Measurements from ENCODE around the gene METTL21C.

METTL21C gene

GRCh38 chr13:102680842-102681740 lies 13.8 kb downstream of the METTL21C start:
- TF ChIP-seq EP300 (IDR thresholded peaks at IDR 0.05; ENCODE audit: borderline replicate concordance) (no peak), YY1 (IDR thresholded peaks at IDR 0.05; ENCODE audit: low read depth) (no peak), RAD21 (IDR thresholded peaks at IDR 0.05; ENCODE audit: low read depth) (no peak)

GRCh38 chr13:102680133-102680717 lies 14.6 kb downstream of the METTL21C start:
- TF ChIP-seq MAX (IDR thresholded peaks at IDR 0.05) (no peak), YY1 (IDR thresholded peaks at IDR 0.05; ENCODE audit: low read depth) (no peak), CREB1 (IDR thresholded peaks at IDR 0.05; ENCODE audit: low read depth) (no peak), CEBPB (IDR thresholded peaks at IDR 0.05) (no peak), ZBTB7A (IDR thresholded peaks at IDR 0.05; ENCODE audit: low read depth) (no peak), TEAD4 (IDR thresholded peaks at IDR 0.05) (no peak), REST (IDR thresholded peaks at IDR 0.05; ENCODE audit: low read depth) (no peak), FOXM1 (IDR thresholded peaks at IDR 0.05; ENCODE audit: borderline replicate concordance, low read depth) (no peak), NFIC (IDR thresholded peaks at IDR 0.05) (no peak), RAD21 (IDR thresholded peaks at IDR 0.05; ENCODE audit: low read depth) (no peak), TCF12 (IDR thresholded peaks at IDR 0.05; ENCODE audit: low read depth) (no peak)

GRCh38 chr13:102679449-102680132 lies 15.3 kb downstream of the METTL21C start:
- TF ChIP-seq NFIC (IDR thresholded peaks at IDR 0.05) (peak; percentile 19; the same call in 1 of the 2 replicates), TEAD4 (IDR thresholded peaks at IDR 0.05) (no peak)

GRCh38 chr13:102678339-102679107 lies 16.3 kb downstream of the METTL21C start:
- TF ChIP-seq YY1 (IDR thresholded peaks at IDR 0.05; ENCODE audit: low read depth) (no peak), NFIC (IDR thresholded peaks at IDR 0.05) (peak; percentile 45; the same call in 1 of the 2 replicates)

- TF ChIP-seq TCF12 (IDR thresholded peaks at IDR 0.05; ENCODE audit: low read depth): no peak
- TF ChIP-seq EP300 (IDR thresholded peaks at IDR 0.05; ENCODE audit: borderline replicate concordance): no peak
- no peak for TF ChIP-seq TAF1 (IDR thresholded peaks at IDR 0.05; ENCODE audit: low read depth)
- TF ChIP-seq CREB1 (IDR thresholded peaks at IDR 0.05; ENCODE audit: low read depth): no peak
- TF ChIP-seq YY1 (IDR thresholded peaks at IDR 0.05; ENCODE audit: low read depth): no peak
- TF ChIP-seq NFIC (IDR thresholded peaks at IDR 0.05): no peak
- no peak for TF ChIP-seq MAX (IDR thresholded peaks at IDR 0.05)
Observed at GRCh38 chr13:102677122-102677521, 17.7 kb downstream of the METTL21C start.

GRCh38 chr13:102675115-102675514 lies 19.7 kb downstream of the METTL21C start:
- no peak for TF ChIP-seq TAF1 (IDR thresholded peaks at IDR 0.05; ENCODE audit: low read depth)

- no peak for TF ChIP-seq EP300 (IDR thresholded peaks at IDR 0.05; ENCODE audit: borderline replicate concordance)
- TF ChIP-seq CREB1 (IDR thresholded peaks at IDR 0.05; ENCODE audit: low read depth): no peak
- no peak for TF ChIP-seq NFIC (IDR thresholded peaks at IDR 0.05)
- no peak for TF ChIP-seq REST (IDR thresholded peaks at IDR 0.05; ENCODE audit: low read depth)
- no peak for TF ChIP-seq CEBPB (IDR thresholded peaks at IDR 0.05)
- no peak for TF ChIP-seq FOXM1 (IDR thresholded peaks at IDR 0.05; ENCODE audit: borderline replicate concordance, low read depth)
- TF ChIP-seq YY1 (IDR thresholded peaks at IDR 0.05; ENCODE audit: low read depth): no peak
- no peak for TF ChIP-seq USF1 (IDR thresholded peaks at IDR 0.05)
- no peak for TF ChIP-seq TCF12 (IDR thresholded peaks at IDR 0.05; ENCODE audit: low read depth)
- no peak for TF ChIP-seq ZBTB7A (IDR thresholded peaks at IDR 0.05; ENCODE audit: low read depth)
- no peak for TF ChIP-seq TAF1 (IDR thresholded peaks at IDR 0.05; ENCODE audit: low read depth)
- TF ChIP-seq EGR1 (IDR thresholded peaks at IDR 0.05): no peak
- no peak for TF ChIP-seq RAD21 (IDR thresholded peaks at IDR 0.05; ENCODE audit: low read depth)
- TF ChIP-seq MAX (IDR thresholded peaks at IDR 0.05): no peak
- TF ChIP-seq TEAD4 (IDR thresholded peaks at IDR 0.05): no peak
Observed at GRCh38 chr13:102670130-102670529, 24.7 kb downstream of the METTL21C start.
